GM12878 (cell line): ENCODE measurements around the gene CASP3. TPM values are rescaled to one million over a fixed set of nuclear protein-coding genes. Genes with fewer than 3 reads are reported as not detected.

Source experiments
- BCL11A ChIP-seq: IDR thresholded peaks from 2 replicates; pipeline ENCODE4 v1.6.1; 2011; ENCODE audit warnings: low read depth, low read length
- CBX5 ChIP-seq: sonication (generic); IDR thresholded peaks from 2 replicates; pipeline ENCODE4 v1.6.1; 2016; ENCODE audit warnings: low read depth, moderate library complexity, mild to moderate bottlenecking, inconsistent platforms
- CREM ChIP-seq: IDR thresholded peaks from 2 replicates; pipeline ENCODE4 v1.6.1; 2014; ENCODE audit warnings: antibody characterized with exemption, low read depth
- EGR1 ChIP-seq, 2 experiments: IDR thresholded peaks; 1 replicate in 1 of 2; 2 replicates in 1 of 2; pipeline ENCODE4 v1.6.1; 2011 to 2012; ENCODE audit warnings: low read depth in 2 of 2, low read length in 2 of 2, borderline replicate concordance in 1 of 2, mild to moderate bottlenecking in 1 of 2, moderate library complexity in 1 of 2
- ETV6 ChIP-seq, 2 experiments: fragments of 450-650 bp in 1 of 2; IDR thresholded peaks in 1 of 2; conservative IDR thresholded peaks in 1 of 2; 2 replicates each; pipeline ENCODE4 v1.6.1; 2014; ENCODE audit warnings: antibody characterized with exemption in 1 of 2, borderline replicate concordance in 1 of 2, low read depth in 1 of 2, mild to moderate bottlenecking in 1 of 2, moderate library complexity in 1 of 2
- GABPA ChIP-seq: IDR thresholded peaks from 2 replicates; pipeline ENCODE4 v1.6.1; 2014; ENCODE audit warnings: antibody characterized with exemption, low read depth, mild to moderate bottlenecking, inconsistent platforms
- HCFC1 ChIP-seq: fragments of 150-350 bp; IDR thresholded peaks from 2 replicates; pipeline ENCODE4 v1.6.1; 2014; ENCODE audit warnings: low read length
- HDGF ChIP-seq: fragments of 450-650 bp; IDR thresholded peaks from 2 replicates; pipeline ENCODE4 v1.6.1; 2016; ENCODE audit warnings: antibody characterized with exemption
- IKZF2 ChIP-seq, 2 experiments: fragments of 450-650 bp; IDR thresholded peaks; 2 replicates each; pipeline ENCODE4 v1.6.1; 2017; ENCODE audit warnings: mild to moderate bottlenecking in 2 of 2, moderate library complexity in 2 of 2
- IRF4 ChIP-seq: IDR thresholded peaks from 2 replicates; pipeline ENCODE4 v1.6.1; 2011; ENCODE audit warnings: low read depth, low read length
- KAT2A ChIP-seq: conservative IDR thresholded peaks from 2 replicates; pipeline ENCODE4 v1.6.1; 2011; ENCODE audit warnings: low read depth, low read length; ENCODE audit not compliant: control insufficient read depth
- MXI1 ChIP-seq: fragments of 150-350 bp; IDR thresholded peaks from 2 replicates; pipeline ENCODE4 v1.6.1; 2011; ENCODE audit warnings: low read depth, mild to moderate bottlenecking, inconsistent platforms, low read length, improper control_type of control experiment
- MYB ChIP-seq: fragments of 150-350 bp; IDR thresholded peaks from 2 replicates; pipeline ENCODE4 v1.6.1; 2014; ENCODE audit warnings: mild to moderate bottlenecking, low read depth, low read length, borderline replicate concordance
- NR2F1 ChIP-seq: fragments of 450-650 bp; conservative IDR thresholded peaks from 2 replicates; pipeline ENCODE4 v1.6.1; 2017; ENCODE audit warnings: mild to moderate bottlenecking
- POLR2AphosphoS5 ChIP-seq: IDR thresholded peaks from 2 replicates; pipeline ENCODE4 v1.6.1; 2011; ENCODE audit warnings: mild to moderate bottlenecking, low read length, inconsistent platforms
- RUNX3 ChIP-seq: IDR thresholded peaks from 2 replicates; pipeline ENCODE4 v1.6.1; 2012; ENCODE audit warnings: low read length, inconsistent platforms
- SIN3A ChIP-seq: IDR thresholded peaks from 2 replicates; pipeline ENCODE4 v1.6.1; 2012; ENCODE audit warnings: low read depth, low read length, improper control_type of control experiment
- SMC3 ChIP-seq: IDR thresholded peaks from 2 replicates; pipeline ENCODE4 v1.6.1; 2011; ENCODE audit warnings: low read length, improper control_type of control experiment, borderline replicate concordance
- SPI1 ChIP-seq: IDR thresholded peaks from 2 replicates; pipeline ENCODE4 v1.6.1; 2011; ENCODE audit warnings: low read depth, mild to moderate bottlenecking, low read length, moderate library complexity, borderline replicate concordance; ENCODE audit not compliant: insufficient read depth
- TARDBP ChIP-seq: IDR thresholded peaks from 2 replicates; pipeline ENCODE4 v1.6.1; 2016; ENCODE audit warnings: borderline replicate concordance
- TCF7 ChIP-seq: IDR thresholded peaks from 2 replicates; pipeline ENCODE4 v1.6.1; 2014; ENCODE audit warnings: antibody characterized with exemption, borderline replicate concordance
- ZBED1 ChIP-seq: IDR thresholded peaks from 2 replicates; pipeline ENCODE4 v1.6.1; 2016; ENCODE audit warnings: borderline replicate concordance
- ZNF207 ChIP-seq: fragments of 450-650 bp; IDR thresholded peaks from 2 replicates; pipeline ENCODE4 v1.6.1; 2014; ENCODE audit warnings: antibody characterized with exemption, mild to moderate bottlenecking, borderline replicate concordance
- ZNF384 ChIP-seq: IDR thresholded peaks from 2 replicates; pipeline ENCODE4 v1.6.1; 2012; ENCODE audit warnings: low read depth, mild to moderate bottlenecking, low read length, improper control_type of control experiment, borderline replicate concordance
- polyA plus RNA-seq, 11 experiments: library from polyadenylated mRNA; depleted of rRNA in 4 of 11; unstranded in 6 of 11; stranded (reverse) in 5 of 11; fragments of >200 nt; fragmentation: Nextera tagmentation in 4 of 11; fragmentation: Illumina TruSeq in 1 of 11; extraction: Ambion mirVana in 4 of 11; extraction: Trizol in 1 of 11; gene quantifications; 1 replicate in 1 of 11; 2 replicates in 10 of 11; pipeline versions ENCODE4 v1.2.1 to v1.2.3, GENCODE V29; 2011 to 2016; ENCODE audit warnings: inconsistent platforms in 2 of 11, missing spikeins in 2 of 11, low read depth in 1 of 11
- total RNA-seq, 4 experiments: library from RNA; depleted of rRNA in 3 of 4; stranded (reverse); fragments of >200 nt in 3 of 4; fragmentation: Illumina TruSeq in 1 of 4; extraction: Trizol in 1 of 4; gene quantifications; 2 replicates each; pipeline versions ENCODE4 v1.2.1 to v1.2.3, GENCODE V29; 2013 to 2021
- TF ChIP-seq, protein P1 (sequence below): IDR thresholded peaks from 2 replicates; pipeline ENCODE4 v1.6.1; 2011; ENCODE audit warnings: borderline replicate concordance, low read depth, mild to moderate bottlenecking, moderate library complexity, mixed read lengths, low read length; ENCODE audit not compliant: insufficient read depth; ENCODE audit errors: extremely low read length
- TF ChIP-seq, protein P2 (sequence below): IDR thresholded peaks from 2 replicates; pipeline ENCODE4 v1.6.1; 2011; ENCODE audit warnings: borderline replicate concordance, low read depth, mild to moderate bottlenecking, moderate library complexity, low read length; ENCODE audit not compliant: insufficient read depth, poor library complexity, severe bottlenecking
- TF ChIP-seq, protein P3 (sequence below): IDR thresholded peaks from 2 replicates; pipeline ENCODE4 v1.6.1; 2012; ENCODE audit warnings: low read length, inconsistent platforms

Gene CASP3
- total and polyA plus RNA-seq, 10 of the 15 experiments (the other 5 are each of a cell fraction or from before 2014, with no cell fraction given), result 50.0 to 194 (median 74.4) TPM

DNA sequence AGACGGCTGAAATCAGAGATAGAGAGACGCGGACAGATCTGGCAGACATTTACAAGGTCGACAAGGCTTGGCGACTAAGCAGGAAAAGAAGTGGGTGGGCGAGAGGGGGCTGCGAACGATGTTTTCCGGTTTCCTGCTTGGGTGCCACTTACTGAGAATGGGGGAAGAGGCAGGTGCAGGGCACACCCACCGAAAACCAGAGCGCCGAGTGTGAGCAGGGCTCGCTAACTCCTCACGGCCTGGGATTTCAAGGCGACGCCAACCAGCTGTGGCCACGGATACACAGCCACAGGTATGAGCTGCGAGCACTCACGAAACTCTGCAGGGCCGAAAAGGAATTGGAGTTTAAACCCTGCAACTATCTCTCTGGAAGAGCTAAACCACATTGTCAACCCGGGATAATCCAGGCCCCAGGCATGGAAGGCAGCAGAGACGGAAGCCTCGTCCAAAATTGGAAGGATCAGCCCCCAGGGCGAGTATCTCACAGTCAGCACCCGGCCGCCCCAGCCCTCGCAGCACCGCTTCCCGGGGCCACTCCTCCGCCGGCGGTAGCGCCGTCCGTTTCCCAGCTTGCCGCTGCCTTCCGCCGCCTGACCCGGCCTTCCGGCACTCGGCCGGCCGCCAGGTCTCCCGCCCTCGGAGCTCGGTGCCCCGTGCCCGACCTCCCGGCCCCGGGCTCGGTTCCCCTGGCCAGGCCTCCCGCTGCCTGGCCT is 778 bp downstream of the CASP3 start (continued):
- TF ChIP-seq ZNF207 (no peak), SPI1 (no peak), RUNX3 (peak; percentile 21; the same call in 1 of the 2 replicates), CBX5 (no peak; the same call in 1 of the 2 replicates), NR2F1 (0 out of 2 replicates have a peak, but pooled peaks have one; percentile 18), GABPA (no peak), IRF4 (peak; percentile 29; the same call in 1 of the 2 replicates), HCFC1 (0 out of 2 replicates have a peak, but pooled peaks have one; percentile 22), CREM (0 out of 2 replicates have a peak, but pooled peaks have one; percentile 13), SMC3 (no peak), ETV6 (conservative IDR thresholded peaks at IDR 0.05 in 1 of 2, IDR thresholded peaks at IDR 0.05 in 1 of 2; ENCODE audit: borderline replicate concordance in 1 of 2, low read depth in 1 of 2) (peak in 1 of 2 experiments; percentile 78; a peak in 2 of 4 replicates), POLR2AphosphoS5 (peak; percentile 67; the same call in 1 of the 2 replicates), BCL11A (0 out of 2 replicates have a peak, but pooled peaks have one; percentile 17), TARDBP (no peak), KAT2A (no peak), EGR1 (IDR thresholded peaks at IDR 0.05; ENCODE audit: borderline replicate concordance in 1 of 2, low read depth in 2 of 2, low read length in 2 of 2) (0 out of 3 replicates have a peak, but pooled peaks of 1 of the 2 experiments have one; percentile 29), IKZF2 (IDR thresholded peaks at IDR 0.05) (peak; percentile 39 to 45; a peak in 2 of 4 replicates), MYB (no peak), TCF7 (no peak), SIN3A (peak; percentile 55; the same call in 1 of the 2 replicates), MXI1 (no peak), ZNF384 (no peak), ZBED1 (no peak), HDGF (peak; percentile 69; the same call in 1 of the 2 replicates)
- TF ChIP-seq, protein P1, sequence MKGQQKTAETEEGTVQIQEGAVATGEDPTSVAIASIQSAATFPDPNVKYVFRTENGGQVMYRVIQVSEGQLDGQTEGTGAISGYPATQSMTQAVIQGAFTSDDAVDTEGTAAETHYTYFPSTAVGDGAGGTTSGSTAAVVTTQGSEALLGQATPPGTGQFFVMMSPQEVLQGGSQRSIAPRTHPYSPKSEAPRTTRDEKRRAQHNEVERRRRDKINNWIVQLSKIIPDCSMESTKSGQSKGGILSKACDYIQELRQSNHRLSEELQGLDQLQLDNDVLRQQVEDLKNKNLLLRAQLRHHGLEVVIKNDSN, result no peak
- TF ChIP-seq, protein P2, sequence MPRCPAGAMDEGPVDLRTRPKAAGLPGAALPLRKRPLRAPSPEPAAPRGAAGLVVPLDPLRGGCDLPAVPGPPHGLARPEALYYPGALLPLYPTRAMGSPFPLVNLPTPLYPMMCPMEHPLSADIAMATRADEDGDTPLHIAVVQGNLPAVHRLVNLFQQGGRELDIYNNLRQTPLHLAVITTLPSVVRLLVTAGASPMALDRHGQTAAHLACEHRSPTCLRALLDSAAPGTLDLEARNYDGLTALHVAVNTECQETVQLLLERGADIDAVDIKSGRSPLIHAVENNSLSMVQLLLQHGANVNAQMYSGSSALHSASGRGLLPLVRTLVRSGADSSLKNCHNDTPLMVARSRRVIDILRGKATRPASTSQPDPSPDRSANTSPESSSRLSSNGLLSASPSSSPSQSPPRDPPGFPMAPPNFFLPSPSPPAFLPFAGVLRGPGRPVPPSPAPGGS, result no peak
- TF ChIP-seq, protein P3, sequence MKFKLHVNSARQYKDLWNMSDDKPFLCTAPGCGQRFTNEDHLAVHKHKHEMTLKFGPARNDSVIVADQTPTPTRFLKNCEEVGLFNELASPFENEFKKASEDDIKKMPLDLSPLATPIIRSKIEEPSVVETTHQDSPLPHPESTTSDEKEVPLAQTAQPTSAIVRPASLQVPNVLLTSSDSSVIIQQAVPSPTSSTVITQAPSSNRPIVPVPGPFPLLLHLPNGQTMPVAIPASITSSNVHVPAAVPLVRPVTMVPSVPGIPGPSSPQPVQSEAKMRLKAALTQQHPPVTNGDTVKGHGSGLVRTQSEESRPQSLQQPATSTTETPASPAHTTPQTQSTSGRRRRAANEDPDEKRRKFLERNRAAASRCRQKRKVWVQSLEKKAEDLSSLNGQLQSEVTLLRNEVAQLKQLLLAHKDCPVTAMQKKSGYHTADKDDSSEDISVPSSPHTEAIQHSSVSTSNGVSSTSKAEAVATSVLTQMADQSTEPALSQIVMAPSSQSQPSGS, result no peak
